ENCODE data around the gene DUSP8.

- TF ChIP-seq CTCF (IDR thresholded peaks at IDR 0.05) (no peak), POLR2A (IDR thresholded peaks at IDR 0.05) (no peak)
These were observed 67.3 kb downstream of the DUSP8 start for GRCh38 chr11:1504581-1505290.

All from ovary (tissue), 3 donors.